Lung (tissue), 12 donors: ENCODE results near the gene GNAO1. TPM values are rescaled to one million over a fixed set of nuclear protein-coding genes. Genes with fewer than 3 reads are reported as not detected.

ENCODE experiments used
- ATAC-seq: fragments of 200-7000 bp; cut with Tn5 transposase; one replicate; pipeline ENCODE4 v1.9.1; 2020; ENCODE audit warnings: moderate number of reproducible peaks; ENCODE audit not compliant: insufficient read depth, low FRiP score
- DNase-seq, 3 donors: peaks; one replicate each; pipeline ENCODE4 v3.0.0-alpha.2; 2013 to 2017
- H3K27ac ChIP-seq, 2 donors: one replicate each; pipeline ENCODE4 v1.5.1; 2013; ENCODE audit warnings: mild to moderate bottlenecking in 2 of 2, moderate library complexity in 2 of 2, control low read depth in 1 of 2, inconsistent platforms in 1 of 2, low read depth in 1 of 2, low read length in 1 of 2
- H3K27me3 ChIP-seq, 3 donors: one replicate each; pipeline ENCODE4 v1.5.1; 2013; ENCODE audit warnings: low read length in 2 of 3; ENCODE audit not compliant: control insufficient read depth in 3 of 3, insufficient read depth in 3 of 3
- H3K36me3 ChIP-seq, 4 donors: one replicate each; pipeline ENCODE4 v1.5.1; 2013; ENCODE audit warnings: low read length in 4 of 4, mild to moderate bottlenecking in 1 of 4, moderate library complexity in 1 of 4; ENCODE audit not compliant: control insufficient read depth in 4 of 4, insufficient read depth in 4 of 4
- H3K4me1 ChIP-seq, 5 donors: one replicate each; pipeline ENCODE4 v1.5.1; 2013; ENCODE audit warnings: low read length in 5 of 5, mild to moderate bottlenecking in 2 of 5, moderate library complexity in 1 of 5; ENCODE audit not compliant: control insufficient read depth in 5 of 5, insufficient read depth in 5 of 5
- H3K4me3 ChIP-seq: one replicate; pipeline ENCODE4 v1.5.1; 2013; ENCODE audit warnings: mild to moderate bottlenecking, control low read depth, moderate library complexity
- H3K9ac ChIP-seq, 2 donors: one replicate each; pipeline ENCODE4 v1.5.1; 2013; ENCODE audit warnings: low read length in 2 of 2, control low read depth in 1 of 2; ENCODE audit not compliant: insufficient read depth in 1 of 2
- H3K9me3 ChIP-seq, 4 donors: one replicate each; pipeline ENCODE4 v1.5.1; 2013; ENCODE audit warnings: low read length in 3 of 4, mild to moderate bottlenecking in 1 of 4, moderate library complexity in 1 of 4; ENCODE audit not compliant: control insufficient read depth in 4 of 4, insufficient read depth in 3 of 4
- WGBS, 2 donors: extraction: QIAGEN DNeasy Blood & Tissue Kit; methylation state at CpG; one replicate each; pipeline ENCODE4 v1.1.7; 2013; 5-methylcytosine and 5-hydroxymethylcytosine counted together
- polyA plus RNA-seq, 2 donors: library from polyadenylated mRNA; stranded (reverse); fragments of 200-250 nt; gene quantifications; one replicate each; pipeline ENCODE4 v1.2.1, GENCODE V29; 2013
- total RNA-seq, 2 donors: library from RNA; depleted of rRNA in 1 of 2; stranded (reverse); fragments of >200 nt in 1 of 2; gene quantifications; one replicate each; pipeline ENCODE4 v1.2.1, GENCODE V29; 2014 to 2021
- TF ChIP-seq, protein P1 (sequence below): IDR thresholded peaks from 2 replicates; pipeline ENCODE4 v1.5.1; 2012; ENCODE audit warnings: mild to moderate bottlenecking; ENCODE audit errors: control extremely low read depth, extremely low read depth
- donor health status: control.
- donor health status: control.
- donor health status: Bipolar disorder and iron deficiency.
- donor health status: healthy.
- donor health status: DM: yes; HTN: yes; CAD: no.

The GNAO1 gene
- total and polyA plus RNA-seq, 4 donors, result 0.33 to 5.2 (median 0.76) TPM

DNA sequence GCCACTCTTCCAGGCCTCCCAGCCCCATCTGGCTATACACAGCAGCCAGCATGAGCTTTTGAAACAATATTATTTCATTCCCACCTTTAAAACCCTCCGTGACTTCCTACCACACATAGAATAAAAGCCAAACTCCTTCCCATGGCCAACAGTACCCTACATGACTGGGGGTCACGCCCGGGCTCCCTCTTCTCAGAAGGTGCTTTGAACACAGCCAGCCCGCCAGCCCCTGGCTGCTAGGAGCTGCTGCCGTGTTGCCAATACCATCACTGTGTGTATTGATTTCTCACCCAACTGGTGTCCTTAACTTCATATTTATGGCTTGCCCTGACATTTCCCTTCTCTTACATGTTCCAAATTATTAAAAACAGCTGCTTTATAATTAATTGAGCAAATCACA lies 111.2 kb downstream of the GNAO1 start:
- H3K4me1 ChIP-seq, result peaks cover 0 to 29% (median 6%) of the 10 kb centered on the region in 5 donors
- no peak overlapping the region for H3K27ac ChIP-seq
- H3K27me3 ChIP-seq, result no peaks in the 10 kb centered on the region
- WGBS, 2 donors, result 93 to 98% methylated on average over 5 of the region's 5 CpGs
- H3K36me3 ChIP-seq, result no peaks in the 10 kb centered on the region
- H3K9me3 ChIP-seq, result no peaks in the 10 kb centered on the region
- no peak overlapping the region for H3K9ac ChIP-seq
- DNase-seq (no peak), ATAC-seq (no peak)
- TF ChIP-seq, protein P1, sequence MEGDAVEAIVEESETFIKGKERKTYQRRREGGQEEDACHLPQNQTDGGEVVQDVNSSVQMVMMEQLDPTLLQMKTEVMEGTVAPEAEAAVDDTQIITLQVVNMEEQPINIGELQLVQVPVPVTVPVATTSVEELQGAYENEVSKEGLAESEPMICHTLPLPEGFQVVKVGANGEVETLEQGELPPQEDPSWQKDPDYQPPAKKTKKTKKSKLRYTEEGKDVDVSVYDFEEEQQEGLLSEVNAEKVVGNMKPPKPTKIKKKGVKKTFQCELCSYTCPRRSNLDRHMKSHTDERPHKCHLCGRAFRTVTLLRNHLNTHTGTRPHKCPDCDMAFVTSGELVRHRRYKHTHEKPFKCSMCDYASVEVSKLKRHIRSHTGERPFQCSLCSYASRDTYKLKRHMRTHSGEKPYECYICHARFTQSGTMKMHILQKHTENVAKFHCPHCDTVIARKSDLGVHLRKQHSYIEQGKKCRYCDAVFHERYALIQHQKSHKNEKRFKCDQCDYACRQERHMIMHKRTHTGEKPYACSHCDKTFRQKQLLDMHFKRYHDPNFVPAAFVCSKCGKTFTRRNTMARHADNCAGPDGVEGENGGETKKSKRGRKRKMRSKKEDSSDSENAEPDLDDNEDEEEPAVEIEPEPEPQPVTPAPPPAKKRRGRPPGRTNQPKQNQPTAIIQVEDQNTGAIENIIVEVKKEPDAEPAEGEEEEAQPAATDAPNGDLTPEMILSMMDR, result no peak
- no peak overlapping the region for H3K4me3 ChIP-seq

DNA sequence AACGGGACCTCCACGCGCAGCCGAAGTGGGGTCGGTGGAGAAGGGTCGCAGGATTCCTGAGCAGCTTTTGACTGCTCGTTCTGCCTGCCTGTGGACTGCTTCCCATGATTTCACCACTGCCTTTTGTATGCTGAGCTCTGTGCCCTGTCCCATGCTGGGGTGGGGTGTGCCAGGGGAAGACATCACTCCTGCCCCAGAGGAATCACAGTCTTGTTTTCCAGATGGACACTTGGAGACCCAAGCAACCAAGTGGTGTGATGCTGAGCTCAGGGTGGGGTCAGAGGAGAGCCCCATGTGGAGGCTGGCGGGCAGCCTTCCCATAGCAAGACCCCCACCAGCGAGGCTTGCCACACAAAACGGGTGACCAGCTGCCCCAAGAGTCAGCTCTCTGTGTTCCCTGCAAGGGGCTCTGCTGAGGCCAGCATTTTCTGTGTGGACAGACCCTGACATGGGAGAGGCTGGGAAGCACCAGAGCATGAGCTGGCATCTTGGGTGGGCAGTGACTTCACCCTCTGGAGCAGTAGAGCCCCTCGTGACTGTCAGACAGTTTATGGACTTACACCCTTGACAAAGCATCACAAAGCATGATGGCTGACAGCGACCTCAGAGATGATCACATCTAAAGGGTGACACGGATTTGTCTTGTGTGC lies 111.9 kb downstream of the GNAO1 start:
- Histone ChIP-seq H3K9me3 (no peaks in the 10 kb centered on the region), H3K4me3 (no peak overlapping the region), H3K36me3 (no peaks in the 10 kb centered on the region), H3K27me3 (no peaks in the 10 kb centered on the region), H3K4me1 (peaks cover 0 to 29% (median 6%) of the 10 kb centered on the region in 5 donors), H3K9ac (no peak overlapping the region), H3K27ac (no peak overlapping the region)
- TF ChIP-seq, protein P1, result no peak
- no peak for ATAC-seq
- DNase-seq, result no peak
- WGBS, 2 donors, result 88 to 94% methylated on average over 13 of the region's 13 CpGs

DNA sequence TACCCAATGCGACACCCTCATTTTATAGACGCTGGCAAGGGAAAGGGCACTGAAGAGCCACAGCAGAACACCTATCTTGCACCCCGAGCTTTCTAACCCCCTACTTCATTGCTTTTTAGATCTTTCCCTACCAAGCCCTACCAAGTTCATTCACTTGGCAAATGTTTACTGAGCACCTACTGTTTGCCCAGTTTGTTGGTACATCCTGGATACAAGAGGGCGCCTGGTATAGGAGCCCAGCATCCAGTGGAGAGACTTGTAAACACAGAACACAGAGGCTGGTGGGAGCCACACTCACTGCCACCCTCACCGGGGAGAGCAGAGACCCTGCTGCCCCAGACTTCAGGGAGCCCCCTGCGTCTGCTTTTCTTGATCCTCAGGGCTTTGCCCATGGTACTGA lies 112.6 kb downstream of the GNAO1 start:
- ATAC-seq, result no peak
- H3K27me3 ChIP-seq, result no peaks in the 10 kb centered on the region
- TF ChIP-seq, protein P1, result no peak
- no peak overlapping the region for H3K27ac ChIP-seq
- no peak for DNase-seq
- no peak overlapping the region for H3K4me3 ChIP-seq
- peaks cover 0 to 29% (median 6%) of the 10 kb centered on the region in 5 donors for H3K4me1 ChIP-seq
- no peaks in the 10 kb centered on the region for H3K9me3 ChIP-seq
- WGBS, 2 donors, result 80 to 89% methylated on average over 6 of the region's 6 CpGs
- H3K9ac ChIP-seq, result no peak overlapping the region
- no peaks in the 10 kb centered on the region for H3K36me3 ChIP-seq
